Measurements from ENCODE around the gene TMEM52.

The TMEM52 gene

DNA sequence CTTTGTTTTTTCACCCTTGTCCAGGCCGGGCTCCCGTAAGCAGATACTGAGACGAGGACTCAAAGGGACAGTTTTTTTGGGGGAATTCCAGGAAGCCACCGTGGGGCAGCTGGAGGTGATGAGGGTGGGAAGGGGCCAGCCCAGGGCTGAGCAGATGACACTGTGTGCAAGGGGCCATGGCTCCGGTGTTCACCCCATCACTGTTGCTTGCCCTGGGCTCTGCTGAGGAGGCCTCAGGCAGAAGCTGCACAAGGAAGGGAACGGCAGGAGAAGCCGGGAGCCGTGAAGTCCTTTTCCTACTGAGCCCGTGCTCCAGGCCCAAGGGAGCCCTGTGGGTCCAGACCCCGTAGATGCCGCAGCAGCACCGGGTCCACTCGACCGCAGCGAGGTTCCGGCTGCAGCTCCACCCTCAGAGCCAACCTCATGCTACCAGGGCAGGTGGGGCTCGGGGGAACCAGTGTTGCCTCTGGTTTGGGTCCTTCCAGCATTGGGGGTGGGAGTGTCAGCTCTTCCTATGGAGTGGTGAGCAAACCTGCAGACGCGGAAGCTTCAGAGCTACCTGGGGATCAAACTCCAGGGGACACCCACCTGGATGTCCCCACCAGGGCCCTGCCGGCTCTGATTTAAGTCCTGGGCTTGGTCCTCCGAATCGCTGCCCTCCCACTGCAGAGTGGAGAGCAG is 8.3 kb downstream of the TMEM52 start:
- no peak for FAIRE-seq
- no peak for DNase-seq (ENCODE audit: insufficient read length)
- TF ChIP-seq POLR2AphosphoS5 (IDR thresholded peaks at IDR 0.05; ENCODE audit: low read depth, low read length) (no peak), POLR2A (IDR thresholded peaks at IDR 0.05; ENCODE audit: low read depth, low read length) (no peak), TAF1 (IDR thresholded peaks at IDR 0.05; ENCODE audit: borderline replicate concordance, low read depth, low read length) (no peak)

DNA sequence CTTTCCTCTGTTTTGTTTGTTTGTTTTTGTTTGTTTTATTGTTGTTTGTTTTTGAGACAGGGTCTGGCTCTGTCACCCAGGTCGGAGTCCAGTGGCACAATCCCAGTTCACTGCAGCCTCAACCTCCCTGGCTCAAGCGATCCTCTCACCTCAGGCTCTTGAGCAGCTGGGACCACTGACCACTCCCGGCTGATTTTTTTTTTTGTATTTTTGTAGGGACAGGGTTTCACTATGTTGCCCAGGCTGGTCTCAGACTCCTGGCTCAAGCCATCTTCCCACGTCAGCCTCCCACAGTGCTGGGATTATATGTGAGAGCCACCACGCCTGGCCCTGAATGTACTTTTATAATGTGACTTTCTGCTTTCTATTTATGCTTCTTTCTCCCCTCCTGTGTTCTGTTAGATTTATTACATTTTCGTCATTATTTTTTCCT is 9.0 kb downstream of the TMEM52 start:
- peak; percentile 21 for FAIRE-seq
- TF ChIP-seq POLR2A (IDR thresholded peaks at IDR 0.05; ENCODE audit: low read depth, low read length) = no peak
- TF ChIP-seq POLR2AphosphoS5 (IDR thresholded peaks at IDR 0.05; ENCODE audit: low read depth, low read length) = no peak
- TF ChIP-seq TAF1 (IDR thresholded peaks at IDR 0.05; ENCODE audit: borderline replicate concordance, low read depth, low read length) = no peak
- no peak for DNase-seq (ENCODE audit: insufficient read length)

DNA sequence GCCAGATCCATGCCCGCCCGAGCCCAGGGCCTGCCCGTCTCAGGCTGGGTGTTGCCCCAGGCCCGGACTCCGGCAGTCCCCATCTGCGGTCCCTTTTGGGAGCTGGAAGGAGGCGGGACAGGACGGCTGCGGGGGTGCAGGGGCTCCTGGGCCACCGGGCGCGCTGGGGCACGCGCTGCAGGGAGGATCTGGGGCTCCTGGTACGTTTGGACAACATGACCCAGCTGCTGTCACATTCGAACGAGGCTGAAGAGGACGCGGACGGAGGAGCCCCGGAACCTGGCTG is 10.6 kb downstream of the TMEM52 start:
- FAIRE-seq (no peak), DNase-seq (ENCODE audit: insufficient read length) (no peak)
- no peak for TF ChIP-seq POLR2A (IDR thresholded peaks at IDR 0.05; ENCODE audit: low read depth, low read length)
- TF ChIP-seq POLR2AphosphoS5 (IDR thresholded peaks at IDR 0.05; ENCODE audit: low read depth, low read length) = no peak
- no peak for TF ChIP-seq TAF1 (IDR thresholded peaks at IDR 0.05; ENCODE audit: borderline replicate concordance, low read depth, low read length)

DNA sequence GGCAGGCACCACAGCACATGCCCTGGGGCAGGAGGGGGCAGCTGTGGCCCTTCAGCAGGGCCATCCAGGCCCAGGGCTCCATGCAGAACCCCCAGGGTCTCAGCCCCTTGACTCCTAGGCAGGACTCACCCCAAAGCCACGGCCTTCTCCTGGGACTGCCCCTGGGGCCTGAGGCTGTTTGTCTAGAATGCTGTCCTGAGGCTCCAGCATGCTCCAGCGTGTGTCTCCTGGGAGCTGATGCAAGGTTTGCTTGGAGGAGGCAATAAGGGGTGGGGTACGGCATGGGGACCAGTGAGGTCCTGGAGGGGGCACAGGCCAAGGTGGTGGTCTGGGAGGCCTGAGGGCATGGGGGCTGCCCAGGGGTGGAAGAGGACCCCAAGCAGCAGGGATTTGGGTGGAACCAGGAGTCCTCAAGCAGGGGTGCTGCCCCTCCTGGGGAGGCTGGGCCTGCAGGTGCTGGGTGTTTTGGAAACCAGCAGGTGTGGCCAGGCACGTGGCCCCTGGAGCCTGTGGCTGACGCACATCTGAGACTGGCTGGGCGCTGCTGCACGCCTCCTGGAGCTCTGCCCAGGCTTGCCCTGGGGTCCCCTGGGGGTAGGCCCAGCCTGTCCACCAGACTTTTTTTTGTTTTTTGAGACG is 11.9 kb downstream of the TMEM52 start:
- FAIRE-seq = no peak
- DNase-seq (ENCODE audit: insufficient read length) = no peak

DNA sequence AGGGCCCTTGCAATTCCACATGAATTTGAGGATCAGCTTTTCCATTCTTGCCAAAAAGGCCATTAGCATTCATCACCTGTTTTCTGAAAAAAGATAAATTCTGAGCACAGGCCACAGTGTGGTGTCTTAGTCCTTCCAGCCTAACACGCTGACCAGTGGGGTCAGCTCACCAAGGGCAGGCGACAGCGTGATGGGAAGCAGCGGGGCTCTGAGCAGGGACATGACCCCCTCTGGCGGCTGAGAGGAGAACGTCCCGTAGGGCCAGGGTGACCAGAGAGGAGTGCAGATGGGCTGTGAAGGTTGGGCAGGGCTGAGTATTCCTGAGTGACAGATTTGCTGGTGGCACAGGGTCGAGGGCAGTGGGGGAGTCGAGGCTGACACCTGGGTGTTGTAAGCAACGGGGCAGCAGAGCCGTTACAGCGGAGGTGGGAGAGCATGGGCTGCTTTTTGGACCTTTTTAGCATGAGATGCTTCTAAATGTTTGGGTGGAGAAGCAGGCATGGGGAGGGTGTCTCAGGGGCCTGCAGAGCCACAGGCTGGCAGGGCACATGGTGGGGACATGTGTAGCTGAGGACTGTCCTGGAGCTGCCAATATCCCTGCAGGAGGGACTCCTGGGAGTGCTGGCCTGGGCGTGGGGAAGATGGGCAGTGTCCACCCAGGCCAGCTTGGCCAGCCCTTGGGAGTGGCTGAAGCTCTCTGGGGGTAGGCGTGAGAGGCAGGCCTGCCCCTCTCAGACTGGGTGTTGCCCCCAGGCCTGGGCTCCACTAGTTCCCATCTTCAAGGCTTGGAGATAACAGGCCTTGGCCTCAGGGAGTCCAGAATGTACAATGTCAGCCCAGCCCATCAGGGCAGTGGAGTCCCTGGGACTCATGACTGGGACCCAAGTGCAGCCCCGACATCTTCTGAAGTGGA is 12.6 kb downstream of the TMEM52 start:
- TF ChIP-seq POLR2A (IDR thresholded peaks at IDR 0.05; ENCODE audit: low read depth, low read length) = no peak
- no peak for TF ChIP-seq TAF1 (IDR thresholded peaks at IDR 0.05; ENCODE audit: borderline replicate concordance, low read depth, low read length)
- no peak for TF ChIP-seq POLR2AphosphoS5 (IDR thresholded peaks at IDR 0.05; ENCODE audit: low read depth, low read length)
- peak; percentile 99 for FAIRE-seq
- DNase-seq (ENCODE audit: insufficient read length) = peak; percentile 78

More for the DNA sequence above, 11.9 kb downstream of the TMEM52 start:
- TF ChIP-seq POLR2A (IDR thresholded peaks at IDR 0.05; ENCODE audit: low read depth, low read length) (no peak), POLR2AphosphoS5 (IDR thresholded peaks at IDR 0.05; ENCODE audit: low read depth, low read length) (no peak), TAF1 (IDR thresholded peaks at IDR 0.05; ENCODE audit: borderline replicate concordance, low read depth, low read length) (no peak)

DNA sequence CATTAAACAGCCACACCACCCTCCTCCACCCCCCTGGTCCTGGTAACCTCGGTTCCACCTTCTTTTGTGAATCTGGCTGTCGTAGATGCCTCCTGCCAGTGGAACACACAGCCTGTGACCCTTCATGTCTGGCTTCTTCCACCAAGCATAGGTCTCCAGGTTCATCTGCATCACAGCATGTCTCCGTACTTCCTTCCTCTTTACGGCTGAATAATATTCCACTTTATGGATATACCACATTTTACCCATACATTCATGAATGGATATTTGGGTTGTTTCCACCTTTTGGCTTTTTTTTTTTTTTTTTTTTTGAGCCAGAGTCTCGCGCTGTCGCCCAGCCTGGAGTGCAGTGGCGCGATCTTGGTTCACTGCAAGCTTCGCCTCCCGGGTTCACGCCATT is 15.9 kb downstream of the TMEM52 start:
- TF ChIP-seq TAF1 (IDR thresholded peaks at IDR 0.05; ENCODE audit: borderline replicate concordance, low read depth, low read length) = no peak
- DNase-seq (ENCODE audit: insufficient read length) (no peak), FAIRE-seq (no peak)

DNA sequence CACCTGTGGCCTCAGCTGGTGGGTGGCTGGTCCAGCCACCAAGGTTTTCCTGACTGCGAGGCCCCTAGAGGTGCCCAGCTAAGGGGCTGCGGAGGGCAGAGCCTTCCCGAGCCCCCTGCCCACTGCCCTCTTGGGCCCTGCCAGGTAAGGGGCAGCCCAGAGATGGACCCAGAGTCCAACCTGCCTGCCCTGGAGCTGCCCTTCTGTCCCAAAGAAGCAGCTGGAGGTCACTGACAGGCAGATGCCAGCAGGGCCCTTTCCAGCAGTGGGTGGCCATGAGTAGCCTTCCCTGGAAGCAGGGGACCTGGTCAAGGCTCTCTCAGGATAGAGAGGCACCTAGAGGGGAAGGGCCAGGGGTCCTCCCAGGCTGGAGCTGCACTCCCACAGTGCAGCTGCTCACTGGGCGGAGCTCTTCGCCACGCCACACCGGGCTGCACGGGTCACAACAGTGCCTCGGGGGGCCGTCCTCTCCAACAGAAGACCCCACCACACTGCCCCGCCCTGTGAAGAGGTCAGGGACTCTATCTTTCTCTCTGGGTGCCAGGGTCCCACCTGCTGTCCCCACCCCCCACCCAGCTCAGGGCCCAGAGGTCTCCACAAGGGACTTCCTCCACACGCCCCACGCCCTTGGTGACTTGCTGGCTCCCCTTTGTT is 17.3 kb downstream of the TMEM52 start:
- FAIRE-seq (no peak), DNase-seq (ENCODE audit: insufficient read length) (no peak)
- TF ChIP-seq TAF1 (IDR thresholded peaks at IDR 0.05; ENCODE audit: borderline replicate concordance, low read depth, low read length) (no peak), POLR2AphosphoS5 (IDR thresholded peaks at IDR 0.05; ENCODE audit: low read depth, low read length) (no peak), POLR2A (IDR thresholded peaks at IDR 0.05; ENCODE audit: low read depth, low read length) (no peak)

DNA sequence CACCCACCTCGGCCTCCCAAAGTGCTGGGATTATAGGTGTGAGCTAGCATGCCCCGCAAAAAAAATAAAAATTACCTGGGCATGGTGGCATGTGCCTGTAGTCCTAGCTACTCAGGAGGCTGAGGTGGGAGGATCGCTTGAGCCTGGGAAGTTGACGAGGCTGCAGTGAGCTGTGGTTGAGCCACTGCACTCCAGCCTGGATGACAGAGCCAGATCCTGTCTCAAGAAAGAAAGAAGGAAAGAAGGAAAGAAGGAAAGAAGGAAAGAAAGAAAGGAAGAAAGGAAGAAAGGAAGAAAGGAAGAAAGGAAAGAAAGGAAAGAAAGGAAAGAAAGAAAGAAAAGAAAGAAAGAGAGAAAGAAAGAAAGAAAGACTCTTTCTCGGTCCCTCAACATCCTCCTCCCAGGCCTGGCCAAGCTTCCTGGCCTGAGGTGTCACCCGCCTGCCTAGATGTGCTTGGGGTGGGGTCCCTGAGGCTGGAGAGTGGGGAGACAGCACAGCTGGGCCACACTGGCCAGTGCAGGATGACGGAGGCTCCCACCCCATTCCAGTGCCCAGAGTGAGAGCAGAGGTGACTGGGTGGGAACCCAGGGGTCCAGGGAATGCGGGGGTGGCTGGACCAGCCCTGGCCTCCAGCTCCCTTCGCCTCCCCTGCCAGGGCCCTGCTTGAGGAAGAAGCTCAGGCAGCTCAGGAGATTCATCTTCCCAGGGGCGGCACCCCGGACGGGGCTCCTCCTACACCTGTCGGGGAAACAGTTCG is 18.0 kb downstream of the TMEM52 start:
- FAIRE-seq (no peak), DNase-seq (ENCODE audit: insufficient read length) (no peak)
- TF ChIP-seq POLR2A (IDR thresholded peaks at IDR 0.05; ENCODE audit: low read depth, low read length) = no peak
- TF ChIP-seq POLR2AphosphoS5 (IDR thresholded peaks at IDR 0.05; ENCODE audit: low read depth, low read length) = no peak
- no peak for TF ChIP-seq TAF1 (IDR thresholded peaks at IDR 0.05; ENCODE audit: borderline replicate concordance, low read depth, low read length)

DNA sequence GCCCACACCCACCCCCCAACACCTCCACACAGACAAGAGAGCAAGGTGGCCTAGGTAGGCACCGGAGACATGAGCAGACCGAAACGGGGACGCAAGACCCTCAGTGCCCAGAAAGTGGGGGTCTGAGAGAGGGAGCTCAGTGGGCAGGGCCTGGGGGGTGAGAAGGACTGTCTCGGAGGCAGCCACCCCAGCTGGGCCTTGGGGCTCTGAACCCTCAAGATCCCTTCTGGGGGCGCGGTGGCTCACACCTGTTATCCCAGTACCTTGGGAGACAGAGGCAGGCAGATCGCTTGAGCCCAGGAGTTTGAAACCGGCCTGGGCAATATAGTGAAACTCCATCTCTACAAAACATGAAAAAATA is 19.1 kb downstream of the TMEM52 start:
- DNase-seq (ENCODE audit: insufficient read length) (no peak), FAIRE-seq (no peak)
- TF ChIP-seq POLR2AphosphoS5 (IDR thresholded peaks at IDR 0.05; ENCODE audit: low read depth, low read length) (no peak), TAF1 (IDR thresholded peaks at IDR 0.05; ENCODE audit: borderline replicate concordance, low read depth, low read length) (no peak), POLR2A (IDR thresholded peaks at IDR 0.05; ENCODE audit: low read depth, low read length) (no peak)

DNA sequence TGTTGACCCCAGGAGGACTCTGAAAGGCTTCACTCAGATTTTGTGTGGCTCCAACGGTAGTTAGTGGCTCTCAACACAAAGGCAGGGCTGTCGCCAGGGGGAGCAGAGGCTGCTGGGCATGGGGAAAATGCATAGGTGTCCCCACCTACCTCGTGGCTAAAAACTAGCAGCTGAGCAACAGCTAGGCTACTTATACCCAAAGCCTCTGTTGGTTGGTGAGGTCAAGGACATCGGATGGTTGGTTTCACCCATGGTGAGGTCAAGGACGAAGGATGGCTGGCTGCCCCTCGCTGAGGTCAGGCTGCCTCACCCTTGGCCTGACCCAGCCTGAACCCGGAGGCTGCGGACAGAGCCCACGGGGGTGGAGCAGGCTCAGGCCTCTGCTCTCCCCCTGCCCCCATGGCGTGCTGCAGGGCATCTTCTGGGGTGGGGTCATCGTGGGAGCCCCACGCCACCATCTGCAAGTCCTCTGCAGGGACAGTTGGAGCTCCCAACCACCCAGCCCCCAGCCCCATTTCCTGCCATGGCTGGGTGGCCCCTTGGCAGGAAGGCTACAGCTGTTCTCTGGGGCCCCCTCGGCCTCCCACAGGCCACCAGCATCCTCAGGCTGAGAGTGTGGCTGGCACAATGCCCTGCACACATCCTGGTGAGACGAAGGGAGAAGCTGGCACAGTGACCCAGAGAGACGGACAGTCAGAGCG is 19.7 kb downstream of the TMEM52 start:
- DNase-seq (ENCODE audit: insufficient read length) (no peak), FAIRE-seq (no peak)
- TF ChIP-seq TAF1 (IDR thresholded peaks at IDR 0.05; ENCODE audit: borderline replicate concordance, low read depth, low read length) (no peak), POLR2AphosphoS5 (IDR thresholded peaks at IDR 0.05; ENCODE audit: low read depth, low read length) (no peak), POLR2A (IDR thresholded peaks at IDR 0.05; ENCODE audit: low read depth, low read length) (no peak)

All from GM12892 (cell line).